ENCODE measurements around the gene PSMG4.

PSMG4 gene

GRCh38 chr6:3314621-3315467 lies 56.1 kb downstream of the PSMG4 start:
- Histone ChIP-seq H3K27ac (ENCODE audit: low read depth, low read length) (no peak overlapping the region), H3K4me1 (ENCODE audit: control insufficient read depth, low read length) (no peaks in the 10 kb centered on the region), H3K79me2 (ENCODE audit: control insufficient read depth, low read length) (no peaks in the 10 kb centered on the region), H3K36me3 (ENCODE audit: control insufficient read depth, low read length) (no peaks in the 10 kb centered on the region), H3F3A (ENCODE audit: control insufficient read depth, insufficient read depth) (no peaks in the 10 kb centered on the region), H3K4me3 (ENCODE audit: low read length) (no peak overlapping the region), H3K9me2 (replicated peaks; ENCODE audit: control insufficient read depth, low read length) (no peaks in the 10 kb centered on the region), H3K9me3 (ENCODE audit: control insufficient read depth, insufficient read depth, low read length) (no peaks in the 10 kb centered on the region), H3K4me2 (ENCODE audit: low read length) (no peak overlapping the region), H4K20me1 (ENCODE audit: control insufficient read depth, insufficient read depth, low read depth, low read length) (no peaks in the 10 kb centered on the region), H3K27me3 (ENCODE audit: control insufficient read depth, low read length) (peaks cover 14% of the 10 kb centered on the region)
- TF ChIP-seq CTCF (IDR thresholded peaks at IDR 0.05; ENCODE audit: low read depth, low read length, poor library complexity, severe bottlenecking): no peak

- no peak for TF ChIP-seq CTCF (IDR thresholded peaks at IDR 0.05; ENCODE audit: low read depth, low read length, poor library complexity, severe bottlenecking)
- no peak for TF ChIP-seq EZH2phosphoT487 (IDR thresholded peaks at IDR 0.05; ENCODE audit: borderline replicate concordance, low read length)
- peaks cover 18% of the 10 kb centered on the region for H3K27me3 ChIP-seq (ENCODE audit: control insufficient read depth, low read length)
Measured at GRCh38 chr6:3315841-3316240, 57.1 kb downstream of the PSMG4 start.

GRCh38 chr6:3316331-3316730 lies 57.6 kb downstream of the PSMG4 start:
- H3K27ac ChIP-seq (ENCODE audit: low read depth, low read length): no peak overlapping the region
- H3K4me3 ChIP-seq (ENCODE audit: low read length): no peak overlapping the region

More at GRCh38 chr6:3315841-3316240, 57.1 kb downstream of the PSMG4 start:
- Histone ChIP-seq H4K20me1 (ENCODE audit: control insufficient read depth, insufficient read depth, low read depth, low read length) (no peaks in the 10 kb centered on the region), H3F3A (ENCODE audit: control insufficient read depth, insufficient read depth) (no peaks in the 10 kb centered on the region), H3K79me2 (ENCODE audit: control insufficient read depth, low read length) (no peaks in the 10 kb centered on the region), H3K4me2 (ENCODE audit: low read length) (no peak overlapping the region), H3K4me3 (ENCODE audit: low read length) (no peak overlapping the region), H3K4me1 (ENCODE audit: control insufficient read depth, low read length) (no peaks in the 10 kb centered on the region), H3K9me3 (ENCODE audit: control insufficient read depth, insufficient read depth, low read length) (no peaks in the 10 kb centered on the region), H3K36me3 (ENCODE audit: control insufficient read depth, low read length) (no peaks in the 10 kb centered on the region), H3K9me2 (replicated peaks; ENCODE audit: control insufficient read depth, low read length) (no peaks in the 10 kb centered on the region), H3K27ac (ENCODE audit: low read depth, low read length) (no peak overlapping the region)

More at GRCh38 chr6:3316331-3316730, 57.6 kb downstream of the PSMG4 start:
- Histone ChIP-seq H3K27me3 (ENCODE audit: control insufficient read depth, low read length) (peaks cover 15% of the 10 kb centered on the region), H3K4me2 (ENCODE audit: low read length) (no peak overlapping the region), H3K36me3 (ENCODE audit: control insufficient read depth, low read length) (no peaks in the 10 kb centered on the region), H3K4me1 (ENCODE audit: control insufficient read depth, low read length) (no peaks in the 10 kb centered on the region), H3K79me2 (ENCODE audit: control insufficient read depth, low read length) (no peaks in the 10 kb centered on the region), H3K9me2 (replicated peaks; ENCODE audit: control insufficient read depth, low read length) (no peaks in the 10 kb centered on the region), H3F3A (ENCODE audit: control insufficient read depth, insufficient read depth) (no peaks in the 10 kb centered on the region), H4K20me1 (ENCODE audit: control insufficient read depth, insufficient read depth, low read depth, low read length) (no peaks in the 10 kb centered on the region), H3K9me3 (ENCODE audit: control insufficient read depth, insufficient read depth, low read length) (no peaks in the 10 kb centered on the region)
- TF ChIP-seq EZH2phosphoT487 (IDR thresholded peaks at IDR 0.05; ENCODE audit: borderline replicate concordance, low read length) (no peak), CTCF (IDR thresholded peaks at IDR 0.05; ENCODE audit: low read depth, low read length, poor library complexity, severe bottlenecking) (no peak)
